Measurements from ENCODE around the gene PSMD10.

PSMD10 gene

GRCh38 chrX:108072746-108073145 is 18.6 kb downstream of the PSMD10 start:
- DNase-seq (ENCODE audit: low read depth, low spot score): no peak

GRCh38 chrX:108071578-108071977 is 19.8 kb downstream of the PSMD10 start:
- DNase-seq (ENCODE audit: low read depth, low spot score): no peak

DNA sequence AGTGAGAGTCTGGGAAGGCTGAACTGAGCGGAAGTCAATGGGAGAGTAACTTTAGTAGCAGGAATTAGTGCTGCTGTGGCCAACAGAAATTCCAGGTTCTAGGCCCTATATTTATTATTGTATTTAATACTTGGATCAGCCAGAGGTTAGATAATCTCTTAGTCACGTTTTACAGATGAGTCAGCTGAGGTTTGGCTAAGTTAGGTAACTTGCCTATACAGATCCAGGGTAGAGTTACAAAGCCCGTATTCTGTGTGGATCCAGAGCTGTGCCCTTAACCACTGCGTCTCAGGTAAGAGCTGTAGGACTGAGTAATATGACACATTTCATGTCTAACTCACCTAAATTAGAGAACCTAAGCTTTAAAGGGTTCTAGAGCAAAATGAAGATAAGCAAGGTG is 20.5 kb downstream of the PSMD10 start:
- DNase-seq (ENCODE audit: low read depth, low spot score): no peak

DNA sequence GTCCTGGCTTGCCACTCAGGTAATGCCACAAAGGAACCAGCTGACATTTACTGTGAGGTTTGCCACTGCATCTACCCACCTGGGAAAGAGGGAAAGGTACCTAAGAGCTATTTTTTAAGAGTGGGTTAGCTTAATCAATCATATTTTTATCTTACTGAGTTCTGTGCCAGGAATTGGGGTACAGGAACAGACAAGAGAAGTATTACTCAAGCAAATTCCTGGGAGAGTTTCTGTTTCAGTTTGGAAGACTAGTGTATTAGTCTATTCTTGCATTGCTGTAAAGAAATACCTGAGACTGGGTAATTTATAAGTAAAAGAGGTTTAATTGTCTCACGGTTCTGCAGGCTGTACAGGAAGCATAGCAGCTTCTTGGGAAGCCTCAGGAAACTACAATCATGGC is 23.2 kb downstream of the PSMD10 start:
- DNase-seq (ENCODE audit: low read depth, low spot score): no peak

- DNase-seq (ENCODE audit: low read depth, low spot score): no peak
Measured at GRCh38 chrX:108064613-108065012, 26.7 kb downstream of the PSMD10 start.

- no peak for DNase-seq (ENCODE audit: low read depth, low spot score)
Measured at GRCh38 chrX:108064001-108064400, 27.3 kb downstream of the PSMD10 start.

- DNase-seq (ENCODE audit: low read depth, low spot score): no peak
Measured at GRCh38 chrX:108059801-108060200, 31.5 kb downstream of the PSMD10 start.

DNA sequence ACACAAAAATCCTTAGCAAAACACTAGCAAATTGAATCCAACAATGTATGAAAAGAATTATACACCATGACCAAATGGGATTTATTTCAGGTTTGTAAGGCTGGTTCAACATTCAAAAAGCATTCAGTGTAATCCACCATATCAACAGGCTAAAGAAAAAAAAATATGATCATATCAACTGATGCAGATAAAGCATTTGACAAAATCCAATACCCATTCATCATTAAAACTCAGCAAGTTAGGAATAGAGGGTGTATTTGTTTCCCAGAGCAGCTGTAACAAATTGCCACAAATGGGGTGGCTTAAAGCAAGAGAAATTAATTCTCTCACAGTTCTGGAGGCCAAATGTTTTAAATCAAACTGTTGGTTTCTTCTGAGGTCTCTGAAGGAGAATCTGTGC is 35.8 kb downstream of the PSMD10 start:
- no peak for DNase-seq (ENCODE audit: low read depth, low spot score)

- no peak for DNase-seq (ENCODE audit: low read depth, low spot score)
Measured at GRCh38 chrX:108053218-108053617, 38.1 kb downstream of the PSMD10 start.

- no peak for DNase-seq (ENCODE audit: low read depth, low spot score)
Measured at GRCh38 chrX:108049649-108050048, 41.7 kb downstream of the PSMD10 start.

DNA sequence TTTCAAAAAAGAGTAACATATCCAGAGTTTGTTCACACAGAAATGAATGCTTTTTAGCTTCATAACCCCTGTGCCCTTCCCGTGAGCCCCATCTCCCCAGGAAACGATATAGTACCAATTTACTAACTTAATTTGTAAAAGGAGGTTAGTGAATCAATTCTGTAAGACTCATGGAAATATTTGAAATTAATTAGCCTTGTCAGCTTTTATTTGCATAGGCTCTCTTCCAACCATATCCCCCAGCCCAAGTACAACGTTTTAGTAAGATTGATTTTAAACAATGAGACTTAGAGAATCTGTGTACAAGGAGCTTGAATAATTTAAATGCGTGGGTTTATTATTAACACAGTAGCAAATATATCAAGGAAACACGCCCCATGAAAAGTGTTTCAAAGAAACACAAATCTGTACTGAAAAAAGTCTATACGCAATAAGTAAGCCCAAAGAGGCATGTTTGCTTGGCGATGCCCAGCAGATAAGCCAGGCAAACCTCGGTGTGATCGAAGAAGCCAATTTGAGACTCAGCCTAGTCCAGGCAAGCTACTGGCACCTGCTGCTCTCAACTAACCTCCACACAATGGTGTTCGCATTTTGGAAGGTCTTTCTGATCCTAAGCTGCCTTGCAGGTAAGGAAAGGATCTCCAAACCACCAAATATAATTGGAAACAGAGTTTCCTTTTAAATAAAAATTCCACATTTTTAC is 46.6 kb downstream of the PSMD10 start, which contains the start of gene VSIG1:
TSS of gene VSIG1 (plus strand) at position 512 of the 703 bp plus-strand sequence. CDS start at position 578, 66 bp downstream.
- DNase-seq (ENCODE audit: low read depth, low spot score): no peak

DNA sequence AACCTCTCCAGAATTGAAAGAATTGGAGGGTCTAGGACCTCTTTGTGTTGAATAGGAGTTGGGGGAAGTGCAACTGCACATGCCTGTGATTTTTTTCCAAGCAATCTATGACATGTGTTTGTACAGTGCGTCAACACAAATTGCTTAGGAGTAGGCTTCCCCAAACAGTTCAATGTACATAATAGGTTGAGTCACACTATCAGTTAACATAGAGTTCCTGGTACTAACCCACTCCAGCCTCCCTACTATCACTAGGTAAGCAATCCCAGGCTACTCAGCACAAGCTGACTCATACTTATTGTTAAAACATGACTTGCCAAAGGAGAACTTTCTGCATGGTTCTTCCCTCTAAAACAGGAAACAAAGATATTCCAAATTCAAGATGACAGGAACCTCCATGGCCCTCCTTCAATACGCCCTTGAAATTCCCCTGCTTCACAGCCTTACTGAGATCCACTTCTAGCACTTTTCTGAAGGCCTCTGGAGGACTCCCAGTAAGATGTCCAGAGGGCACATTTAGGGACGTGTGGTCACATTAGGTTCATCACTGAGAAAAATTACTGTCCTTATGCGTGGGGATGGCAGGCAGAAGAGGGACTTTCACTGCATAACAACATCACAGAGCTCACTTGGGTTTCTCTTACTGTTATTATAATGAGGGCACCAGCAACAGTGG is 54.9 kb downstream of the PSMD10 start:
- DNase-seq (ENCODE audit: low read depth, low spot score): no peak

GRCh38 chrX:108034725-108035124 is 56.6 kb downstream of the PSMD10 start:
- DNase-seq (ENCODE audit: low read depth, low spot score): no peak

All from ELF-1 (cell line).